ENCODE data around the gene IL1RN. TPM values are rescaled to one million over a fixed set of nuclear protein-coding genes. Genes with fewer than 3 reads are reported as not detected.

Gene IL1RN
- total and polyA plus RNA-seq, 2 of the 13 experiments (the other 11 are each of a cell fraction or from before 2014, with no cell fraction given), result 21.2 to 101 TPM

- TF ChIP-seq ZNF318 (CRISPR knock-in tag; IDR thresholded peaks at IDR 0.05) (no peak), ZMYM3 (CRISPR knock-in tag; IDR thresholded peaks at IDR 0.05) (no peak), MTF2 (CRISPR knock-in tag; IDR thresholded peaks at IDR 0.05; ENCODE audit: borderline replicate concordance) (no peak), ZNF674 (CRISPR knock-in tag; IDR thresholded peaks at IDR 0.05; ENCODE audit: low read depth) (no peak), ZNF264 (CRISPR knock-in tag; IDR thresholded peaks at IDR 0.05) (no peak), NR2F6 (IDR thresholded peaks at IDR 0.05) (peak; percentile 52; the same call in 1 of the 2 replicates), NR2F6 (CRISPR knock-in tag; IDR thresholded peaks at IDR 0.05) (peak; percentile 76), TRIM24 (CRISPR knock-in tag; IDR thresholded peaks at IDR 0.05) (no peak), SRY (CRISPR knock-in tag; IDR thresholded peaks at IDR 0.05) (no peak; the same call in 1 of the 2 replicates), ZBTB7B (CRISPR knock-in tag; IDR thresholded peaks at IDR 0.05) (no peak), ZNF879 (CRISPR knock-in tag; IDR thresholded peaks at IDR 0.05) (no peak; the same call in 1 of the 2 replicates), SP1 (IDR thresholded peaks at IDR 0.05) (no peak), SP1 (CRISPR knock-in tag; IDR thresholded peaks at IDR 0.05) (no peak), SUZ12 (IDR thresholded peaks at IDR 0.05; ENCODE audit: low read depth, low read length) (no peak), ZNF83 (CRISPR knock-in tag; IDR thresholded peaks at IDR 0.05; ENCODE audit: borderline replicate concordance) (no peak), ZNF547 (CRISPR knock-in tag; IDR thresholded peaks at IDR 0.05) (0 out of 2 replicates have a peak, but pooled peaks have one; percentile 56)
- TF ChIP-seq, protein P1, sequence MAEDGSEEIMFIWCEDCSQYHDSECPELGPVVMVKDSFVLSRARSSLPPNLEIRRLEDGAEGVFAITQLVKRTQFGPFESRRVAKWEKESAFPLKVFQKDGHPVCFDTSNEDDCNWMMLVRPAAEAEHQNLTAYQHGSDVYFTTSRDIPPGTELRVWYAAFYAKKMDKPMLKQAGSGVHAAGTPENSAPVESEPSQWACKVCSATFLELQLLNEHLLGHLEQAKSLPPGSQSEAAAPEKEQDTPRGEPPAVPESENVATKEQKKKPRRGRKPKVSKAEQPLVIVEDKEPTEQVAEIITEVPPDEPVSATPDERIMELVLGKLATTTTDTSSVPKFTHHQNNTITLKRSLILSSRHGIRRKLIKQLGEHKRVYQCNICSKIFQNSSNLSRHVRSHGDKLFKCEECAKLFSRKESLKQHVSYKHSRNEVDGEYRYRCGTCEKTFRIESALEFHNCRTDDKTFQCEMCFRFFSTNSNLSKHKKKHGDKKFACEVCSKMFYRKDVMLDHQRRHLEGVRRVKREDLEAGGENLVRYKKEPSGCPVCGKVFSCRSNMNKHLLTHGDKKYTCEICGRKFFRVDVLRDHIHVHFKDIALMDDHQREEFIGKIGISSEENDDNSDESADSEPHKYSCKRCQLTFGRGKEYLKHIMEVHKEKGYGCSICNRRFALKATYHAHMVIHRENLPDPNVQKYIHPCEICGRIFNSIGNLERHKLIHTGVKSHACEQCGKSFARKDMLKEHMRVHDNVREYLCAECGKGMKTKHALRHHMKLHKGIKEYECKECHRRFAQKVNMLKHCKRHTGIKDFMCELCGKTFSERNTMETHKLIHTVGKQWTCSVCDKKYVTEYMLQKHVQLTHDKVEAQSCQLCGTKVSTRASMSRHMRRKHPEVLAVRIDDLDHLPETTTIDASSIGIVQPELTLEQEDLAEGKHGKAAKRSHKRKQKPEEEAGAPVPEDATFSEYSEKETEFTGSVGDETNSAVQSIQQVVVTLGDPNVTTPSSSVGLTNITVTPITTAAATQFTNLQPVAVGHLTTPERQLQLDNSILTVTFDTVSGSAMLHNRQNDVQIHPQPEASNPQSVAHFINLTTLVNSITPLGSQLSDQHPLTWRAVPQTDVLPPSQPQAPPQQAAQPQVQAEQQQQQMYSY (CRISPR knock-in tag; IDR thresholded peaks at IDR 0.05), result no peak
- TF ChIP-seq, protein P2, sequence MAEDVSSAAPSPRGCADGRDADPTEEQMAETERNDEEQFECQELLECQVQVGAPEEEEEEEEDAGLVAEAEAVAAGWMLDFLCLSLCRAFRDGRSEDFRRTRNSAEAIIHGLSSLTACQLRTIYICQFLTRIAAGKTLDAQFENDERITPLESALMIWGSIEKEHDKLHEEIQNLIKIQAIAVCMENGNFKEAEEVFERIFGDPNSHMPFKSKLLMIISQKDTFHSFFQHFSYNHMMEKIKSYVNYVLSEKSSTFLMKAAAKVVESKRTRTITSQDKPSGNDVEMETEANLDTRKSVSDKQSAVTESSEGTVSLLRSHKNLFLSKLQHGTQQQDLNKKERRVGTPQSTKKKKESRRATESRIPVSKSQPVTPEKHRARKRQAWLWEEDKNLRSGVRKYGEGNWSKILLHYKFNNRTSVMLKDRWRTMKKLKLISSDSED (CRISPR knock-in tag; IDR thresholded peaks at IDR 0.05), result no peak
Measured at GRCh38 chr2:113156278-113157117, 29.1 kb downstream of the IL1RN start (continued).
